Gastrocnemius medialis (tissue), 4 donors: ENCODE results near the gene FNBP1L. TPM values are rescaled to one million over a fixed set of nuclear protein-coding genes. Genes with fewer than 3 reads are reported as not detected.

Experiments
- ATAC-seq, 2 donors: fragments of 150-250 bp; one replicate each; pipeline ENCODE4 v1.9.1; 2016
- DNase-seq, 2 donors: peaks; one replicate each; pipeline ENCODE4 v3.0.0-alpha.2; 2019
- H3K27ac ChIP-seq, 4 donors: fragments of 200-600 bp; sonication (generic); 1 replicate in 1 of 4; 2 replicates in 3 of 4; pipeline ENCODE4 v1.5.1; 2016 to 2018; ENCODE audit warnings: mild to moderate bottlenecking in 2 of 4, moderate library complexity in 1 of 4
- H3K27me3 ChIP-seq, 3 donors: fragments of 200-600 bp; sonication (generic) in 2 of 3; 1 replicate in 1 of 3; 2 replicates in 2 of 3; pipeline versions ENCODE4 v1.5.1 to v1.6.0; 2016 to 2019; ENCODE audit warnings: mild to moderate bottlenecking in 1 of 3, moderate library complexity in 1 of 3
- H3K36me3 ChIP-seq, 2 donors: fragments of 200-600 bp; sonication (generic) in 1 of 2; one replicate each; pipeline ENCODE4 v1.5.1; 2017 to 2018
- H3K4me1 ChIP-seq, 2 donors: fragments of 200-600 bp; sonication (generic) in 1 of 2; one replicate each; pipeline ENCODE4 v1.5.1; 2016 to 2017; ENCODE audit warnings: mild to moderate bottlenecking in 2 of 2
- H3K4me3 ChIP-seq, 4 donors: fragments of 200-600 bp; sonication (generic) in 3 of 4; 1 replicate in 1 of 4; 2 replicates in 3 of 4; pipeline ENCODE4 v1.5.1; 2016 to 2019; ENCODE audit warnings: mild to moderate bottlenecking in 2 of 4
- H3K9me3 ChIP-seq, 3 donors: fragments of 200-600 bp; sonication (generic) in 2 of 3; 1 replicate in 1 of 3; 2 replicates in 2 of 3; pipeline ENCODE4 v1.5.1; 2016 to 2019
- CTCF ChIP-seq, 5 experiments: fragments of 450-650 bp in 3 of 5; fragments of 200-600 bp in 2 of 5; sonication (generic) in 2 of 5; IDR thresholded peaks in 4 of 5; conservative IDR thresholded peaks in 1 of 5; 1 replicate in 4 of 5; 2 replicates in 1 of 5; pipeline ENCODE4 v1.5.1; 2016 to 2019; ENCODE audit warnings: antibody characterized with exemption in 5 of 5, mild to moderate bottlenecking in 3 of 5, moderate library complexity in 3 of 5
- POLR2A ChIP-seq, 2 donors: fragments of 450-650 bp; IDR thresholded peaks; one replicate each; pipeline ENCODE4 v1.6.1; 2017; ENCODE audit warnings: antibody characterized with exemption in 2 of 2, mild to moderate bottlenecking in 2 of 2, moderate library complexity in 2 of 2
- in situ Hi-C, 4 donors: fragments of 200-750 bp; cut with MboI; loops; one replicate each; pipeline versions ENCODE4 v1.15.0 to v1.8.0; 2017; ENCODE audit warnings: low sequenced_read_pairs in 4 of 4
- intact Hi-C: fragments of 100-400 bp; cut with DNase I; formaldehyde crosslinking; loops from one replicate; pipeline ENCODE4 v1.15.1; 2023; ENCODE audit warnings: low total_unique reads
- total RNA-seq, 4 donors: library from RNA; depleted of rRNA; stranded (reverse); fragments of >200 nt; gene quantifications; one replicate each; pipeline versions ENCODE4 v1.1.0 to v1.2.3, GENCODE V29; 2016

Gene FNBP1L
- total RNA-seq, 4 donors from 2014 or later = 16.0 to 35.1 (median 17.4) TPM

GRCh38 chr1:93434987-93435386 is 12.9 kb upstream of the FNBP1L start:
- no peak for DNase-seq
- H3K27ac ChIP-seq = no peak overlapping the region
- H3K4me3 ChIP-seq = no peak overlapping the region
- no peak for ATAC-seq
- TF ChIP-seq POLR2A (IDR thresholded peaks at IDR 0.05) = no peak
- no peak for TF ChIP-seq CTCF (IDR thresholded peaks at IDR 0.05 in 4 of 5, conservative IDR thresholded peaks at IDR 0.05 in 1 of 5)
- H3K27me3 ChIP-seq = no peaks in the 10 kb centered on the region
- no peaks in the 10 kb centered on the region for H3K9me3 ChIP-seq
- no peaks in the 10 kb centered on the region for H3K36me3 ChIP-seq
- in situ Hi-C loops = loop anchor here in 3 of 4 donors (5.0 to 25.0 kb wide), 4 partner anchors 130 to 402 kb away; no protein-coding TSS in a partner anchor
- intact Hi-C loops = loop anchor here (5.0 kb wide), 1 partner anchor 377 kb away; no protein-coding TSS in a partner anchor
- no peaks in the 10 kb centered on the region for H3K4me1 ChIP-seq

DNA sequence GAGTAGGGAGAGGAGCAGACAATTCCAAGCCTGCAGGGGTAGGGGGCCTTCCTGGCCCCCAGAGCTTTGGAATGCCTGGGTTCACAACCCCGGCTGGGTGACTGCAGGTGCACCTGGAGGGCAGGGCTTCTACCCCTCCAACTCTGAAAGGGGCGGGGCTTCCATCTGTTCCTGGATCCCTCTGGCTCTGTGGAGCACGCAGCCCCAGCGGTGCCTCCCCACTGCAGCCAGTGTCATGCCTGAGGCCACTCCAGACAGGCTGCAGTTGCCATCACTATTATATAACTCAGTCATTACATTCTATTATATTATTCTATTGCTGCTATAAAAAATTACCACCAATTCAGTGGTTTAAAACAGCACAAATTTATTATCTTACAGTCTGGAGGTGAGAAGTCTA is 12.5 kb upstream of the FNBP1L start:
- DNase-seq (no peak), ATAC-seq (no peak)
- in situ Hi-C loops (loop anchor here in 3 of 4 donors (5.0 to 25.0 kb wide), 4 partner anchors 131 to 402 kb away; no protein-coding TSS in a partner anchor), intact Hi-C loops (loop anchor here (5.0 kb wide), 1 partner anchor 377 kb away; no protein-coding TSS in a partner anchor)
- no peak for TF ChIP-seq POLR2A (IDR thresholded peaks at IDR 0.05)
- no peak for TF ChIP-seq CTCF (IDR thresholded peaks at IDR 0.05 in 4 of 5, conservative IDR thresholded peaks at IDR 0.05 in 1 of 5)
- no peaks in the 10 kb centered on the region for H3K36me3 ChIP-seq
- H3K27me3 ChIP-seq = no peaks in the 10 kb centered on the region
- no peaks in the 10 kb centered on the region for H3K4me1 ChIP-seq
- H3K27ac ChIP-seq = no peak overlapping the region
- no peak overlapping the region for H3K4me3 ChIP-seq
- H3K9me3 ChIP-seq = no peaks in the 10 kb centered on the region

- H3K36me3 ChIP-seq = no peaks in the 10 kb centered on the region
- no peaks in the 10 kb centered on the region for H3K27me3 ChIP-seq
- in situ Hi-C loops = loop anchor here in 3 of 4 donors (5.0 to 25.0 kb wide), 4 partner anchors 132 to 401 kb away; no protein-coding TSS in a partner anchor
- H3K4me1 ChIP-seq = no peaks in the 10 kb centered on the region
- H3K4me3 ChIP-seq = no peak overlapping the region
- no peak for DNase-seq
- no peaks in the 10 kb centered on the region for H3K9me3 ChIP-seq
- no peak overlapping the region for H3K27ac ChIP-seq
- intact Hi-C loops = loop anchor here (5.0 kb wide), 1 partner anchor 376 kb away; no protein-coding TSS in a partner anchor
- TF ChIP-seq POLR2A (IDR thresholded peaks at IDR 0.05) = no peak
- no peak for TF ChIP-seq CTCF (IDR thresholded peaks at IDR 0.05 in 4 of 5, conservative IDR thresholded peaks at IDR 0.05 in 1 of 5)
- no peak for ATAC-seq
Observed at GRCh38 chr1:93436496-93436895, 11.4 kb upstream of the FNBP1L start.

- H3K9me3 ChIP-seq = no peaks in the 10 kb centered on the region
- H3K4me3 ChIP-seq = no peak overlapping the region
- H3K27me3 ChIP-seq = no peaks in the 10 kb centered on the region
- ATAC-seq (peak; percentile 72 to 75), DNase-seq (no peak)
- no peak overlapping the region for H3K27ac ChIP-seq
- TF ChIP-seq POLR2A (IDR thresholded peaks at IDR 0.05) (no peak), CTCF (IDR thresholded peaks at IDR 0.05 in 4 of 5, conservative IDR thresholded peaks at IDR 0.05 in 1 of 5) (peak; percentile 38 to 74 (median 68))
- intact Hi-C loops (loop anchor here (1.0 to 5.0 kb wide), 3 partner anchors 191 to 409 kb away; no protein-coding TSS in a partner anchor), in situ Hi-C loops (loop anchor here in 3 of 4 donors (5.0 to 25.0 kb wide), 4 partner anchors 133 to 399 kb away; no protein-coding TSS in a partner anchor)
- H3K4me1 ChIP-seq = no peaks in the 10 kb centered on the region
- H3K36me3 ChIP-seq = no peaks in the 10 kb centered on the region
Observed at GRCh38 chr1:93437976-93438605, 9.8 kb upstream of the FNBP1L start.
